Upper lobe of left lung (tissue), 6 donors: ENCODE results near the gene NBEA. TPM values are rescaled to one million over a fixed set of nuclear protein-coding genes. Genes with fewer than 3 reads are reported as not detected.

Experiments used
- ATAC-seq, 2 donors: fragments of 200-7000 bp; cut with Tn5 transposase; one replicate each; pipeline ENCODE4 v1.9.1; 2022; ENCODE audit warnings: mild to moderate bottlenecking in 2 of 2, moderate library complexity in 2 of 2; ENCODE audit not compliant: low FRiP score in 2 of 2
- DNase-seq, 2 donors: peaks; one replicate each; pipeline ENCODE4 v3.0.0-alpha.2; 2019 to 2020
- H3K27ac ChIP-seq, 4 donors: fragments of 200-600 bp; sonication (generic); one replicate each; pipeline ENCODE4 v1.5.1; 2016 to 2019
- H3K27me3 ChIP-seq, 4 donors: fragments of 200-600 bp; sonication (generic); one replicate each; pipeline ENCODE4 v1.5.1; 2017 to 2019
- H3K36me3 ChIP-seq, 4 donors: fragments of 200-600 bp; sonication (generic); one replicate each; pipeline ENCODE4 v1.5.1; 2016 to 2019
- H3K4me1 ChIP-seq, 4 donors: fragments of 200-600 bp; sonication (generic); one replicate each; pipeline ENCODE4 v1.5.1; 2018 to 2019
- H3K4me3 ChIP-seq, 4 donors: fragments of 200-600 bp; sonication (generic); one replicate each; pipeline ENCODE4 v1.5.1; 2017 to 2019; ENCODE audit warnings: mild to moderate bottlenecking in 2 of 4, moderate library complexity in 1 of 4
- H3K9me3 ChIP-seq, 4 donors: fragments of 200-600 bp; sonication (generic); one replicate each; pipeline ENCODE4 v1.5.1; 2018 to 2019
- CTCF ChIP-seq, 6 experiments: fragments of 450-650 bp in 4 of 6; fragments of 200-600 bp in 2 of 6; sonication (generic) in 2 of 6; IDR thresholded peaks; one replicate each; pipeline ENCODE4 v1.5.1; 2016 to 2019; ENCODE audit warnings: antibody characterized with exemption in 6 of 6
- EP300 ChIP-seq, 4 donors: sonication (generic); formaldehyde crosslinking; IDR thresholded peaks; one replicate each; pipeline ENCODE4 v1.5.1; 2017; ENCODE audit warnings: antibody characterized with exemption in 4 of 4, control low read depth in 2 of 4
- POLR2A ChIP-seq, 4 donors: fragments of 450-650 bp; IDR thresholded peaks; one replicate each; pipeline ENCODE4 v1.5.1; 2016 to 2017; ENCODE audit warnings: antibody characterized with exemption in 4 of 4, mild to moderate bottlenecking in 2 of 4
- POLR2AphosphoS5 ChIP-seq, 2 donors: sonication (generic); formaldehyde crosslinking; IDR thresholded peaks; one replicate each; pipeline ENCODE4 v1.5.1; 2017; ENCODE audit warnings: antibody characterized with exemption in 2 of 2
- WGBS, 2 donors: methylation state at CpG; one replicate each; pipeline ENCODE4 v1.1.5; 2017 to 2018; 5-methylcytosine and 5-hydroxymethylcytosine counted together
- total RNA-seq, 6 donors: library from RNA; depleted of rRNA in 4 of 6; stranded (reverse); fragments of >200 nt in 4 of 6; gene quantifications; one replicate each; pipeline versions ENCODE4 v1.1.0 to v1.2.1, GENCODE V29; 2016 to 2021
- donor health status: DM: no; HTN: no; CAD: no; lungs with moderate emphysema.
- donor health status: DM: no; HTN: yes; CAD: no; lungs with severe emphysema.

The NBEA gene
- total RNA-seq, 6 donors from 2014 or later: 2.7 to 21.4 (median 5.5) TPM

GRCh38 chr13:35527451-35527850 lies 585.4 kb downstream of the NBEA start:
- no peaks in the 10 kb centered on the region for H3K27me3 ChIP-seq
- no peak overlapping the region for H3K27ac ChIP-seq
- TF ChIP-seq POLR2A (IDR thresholded peaks at IDR 0.05) (no peak), EP300 (IDR thresholded peaks at IDR 0.05) (no peak), POLR2AphosphoS5 (IDR thresholded peaks at IDR 0.05) (no peak), CTCF (IDR thresholded peaks at IDR 0.05) (no peak)
- no peaks in the 10 kb centered on the region for H3K4me1 ChIP-seq
- DNase-seq: peak in 1 of 2 donors; percentile 49
- H3K9me3 ChIP-seq: no peaks in the 10 kb centered on the region
- no peaks in the 10 kb centered on the region for H3K36me3 ChIP-seq
- no peak overlapping the region for H3K4me3 ChIP-seq
- 90 to 98% methylated on average over 6 to 8 of the region's 10 CpGs for WGBS, 2 donors
- peak in 1 of 2 donors; percentile 15 for ATAC-seq

GRCh38 chr13:35530147-35530546 lies 588.1 kb downstream of the NBEA start:
- Histone ChIP-seq H3K4me3 (no peak overlapping the region), H3K4me1 (no peaks in the 10 kb centered on the region), H3K9me3 (no peaks in the 10 kb centered on the region), H3K27ac (no peak overlapping the region), H3K36me3 (no peaks in the 10 kb centered on the region), H3K27me3 (no peaks in the 10 kb centered on the region)
- DNase-seq (peak in 1 of 2 donors; percentile 10), ATAC-seq (no peak)
- no peak for TF ChIP-seq POLR2A (IDR thresholded peaks at IDR 0.05)
- TF ChIP-seq EP300 (IDR thresholded peaks at IDR 0.05): no peak
- no peak for TF ChIP-seq POLR2AphosphoS5 (IDR thresholded peaks at IDR 0.05)
- no peak for TF ChIP-seq CTCF (IDR thresholded peaks at IDR 0.05)
- WGBS, 2 donors: 64 to 66% methylated on average over 5 of the region's 5 CpGs

- Histone ChIP-seq H3K36me3 (no peaks in the 10 kb centered on the region), H3K9me3 (no peaks in the 10 kb centered on the region), H3K4me1 (no peaks in the 10 kb centered on the region), H3K27ac (no peak overlapping the region), H3K27me3 (no peaks in the 10 kb centered on the region), H3K4me3 (no peak overlapping the region)
- DNase-seq (no peak), ATAC-seq (no peak)
- 70 to 79% methylated on average over 3 of the region's 3 CpGs for WGBS, 2 donors
- TF ChIP-seq POLR2A (IDR thresholded peaks at IDR 0.05) (no peak), CTCF (IDR thresholded peaks at IDR 0.05) (no peak), POLR2AphosphoS5 (IDR thresholded peaks at IDR 0.05) (no peak), EP300 (IDR thresholded peaks at IDR 0.05) (no peak)
These were observed 588.5 kb downstream of the NBEA start for GRCh38 chr13:35530581-35530980.

GRCh38 chr13:35531526-35531925 lies 589.5 kb downstream of the NBEA start:
- no peak for ATAC-seq
- Histone ChIP-seq H3K9me3 (no peaks in the 10 kb centered on the region), H3K27me3 (no peaks in the 10 kb centered on the region), H3K4me3 (no peak overlapping the region), H3K4me1 (no peaks in the 10 kb centered on the region), H3K27ac (no peak overlapping the region), H3K36me3 (no peaks in the 10 kb centered on the region)
- no peak for DNase-seq
- TF ChIP-seq POLR2AphosphoS5 (IDR thresholded peaks at IDR 0.05): no peak
- TF ChIP-seq CTCF (IDR thresholded peaks at IDR 0.05): no peak
- no peak for TF ChIP-seq POLR2A (IDR thresholded peaks at IDR 0.05)
- no peak for TF ChIP-seq EP300 (IDR thresholded peaks at IDR 0.05)
- WGBS, 2 donors: 83 to 93% methylated on average over 1 of the region's 1 CpG

- H3K27me3 ChIP-seq: no peaks in the 10 kb centered on the region
- TF ChIP-seq CTCF (IDR thresholded peaks at IDR 0.05) (no peak), POLR2A (IDR thresholded peaks at IDR 0.05) (no peak), POLR2AphosphoS5 (IDR thresholded peaks at IDR 0.05) (no peak), EP300 (IDR thresholded peaks at IDR 0.05) (no peak)
- ATAC-seq: no peak
- 48 to 59% methylated on average over 1 of the region's 1 CpG for WGBS, 2 donors
- H3K27ac ChIP-seq: no peak overlapping the region
- H3K4me1 ChIP-seq: no peaks in the 10 kb centered on the region
- H3K4me3 ChIP-seq: no peak overlapping the region
- H3K9me3 ChIP-seq: no peaks in the 10 kb centered on the region
- no peak for DNase-seq
- H3K36me3 ChIP-seq: no peaks in the 10 kb centered on the region
These were observed 592.3 kb downstream of the NBEA start for GRCh38 chr13:35534343-35534742.
